Measurements from ENCODE around the gene TRAF3IP3.

DNA sequence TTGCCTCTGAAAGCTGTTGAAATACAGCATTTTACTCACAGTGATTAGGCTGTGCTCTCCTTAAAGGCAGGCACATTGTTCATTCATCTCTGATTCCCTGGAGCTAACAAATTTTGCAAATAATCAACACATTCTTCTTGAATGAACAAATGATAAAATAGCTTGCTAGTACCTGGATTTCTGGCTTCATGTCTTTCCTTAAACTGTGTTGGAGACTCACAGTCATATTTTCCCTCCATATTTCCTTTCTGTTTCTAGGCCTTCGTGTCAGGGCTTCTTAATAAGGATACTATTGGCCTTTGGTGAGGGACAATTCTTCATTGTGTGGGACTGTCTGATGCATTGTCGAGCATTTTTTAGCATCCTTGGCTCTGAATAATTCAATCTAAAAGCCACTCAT, 41.5 kb upstream of the TRAF3IP3 start:
- TF ChIP-seq NFRKB (IDR thresholded peaks at IDR 0.05) = no peak
- TF ChIP-seq, protein P1, sequence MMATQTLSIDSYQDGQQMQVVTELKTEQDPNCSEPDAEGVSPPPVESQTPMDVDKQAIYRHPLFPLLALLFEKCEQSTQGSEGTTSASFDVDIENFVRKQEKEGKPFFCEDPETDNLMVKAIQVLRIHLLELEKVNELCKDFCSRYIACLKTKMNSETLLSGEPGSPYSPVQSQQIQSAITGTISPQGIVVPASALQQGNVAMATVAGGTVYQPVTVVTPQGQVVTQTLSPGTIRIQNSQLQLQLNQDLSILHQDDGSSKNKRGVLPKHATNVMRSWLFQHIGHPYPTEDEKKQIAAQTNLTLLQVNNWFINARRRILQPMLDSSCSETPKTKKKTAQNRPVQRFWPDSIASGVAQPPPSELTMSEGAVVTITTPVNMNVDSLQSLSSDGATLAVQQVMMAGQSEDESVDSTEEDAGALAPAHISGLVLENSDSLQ (IDR thresholded peaks at IDR 0.05) = no peak
- no peak for TF ChIP-seq TARDBP (IDR thresholded peaks at IDR 0.05)
- TF ChIP-seq SP1 (IDR thresholded peaks at IDR 0.05) = no peak
- no peak for TF ChIP-seq CTBP1 (IDR thresholded peaks at IDR 0.05; ENCODE audit: borderline replicate concordance)
- no peak for TF ChIP-seq BHLHE40 (IDR thresholded peaks at IDR 0.05; ENCODE audit: borderline replicate concordance)
